ENCODE data around the gene NELFA.

The NELFA gene

DNA sequence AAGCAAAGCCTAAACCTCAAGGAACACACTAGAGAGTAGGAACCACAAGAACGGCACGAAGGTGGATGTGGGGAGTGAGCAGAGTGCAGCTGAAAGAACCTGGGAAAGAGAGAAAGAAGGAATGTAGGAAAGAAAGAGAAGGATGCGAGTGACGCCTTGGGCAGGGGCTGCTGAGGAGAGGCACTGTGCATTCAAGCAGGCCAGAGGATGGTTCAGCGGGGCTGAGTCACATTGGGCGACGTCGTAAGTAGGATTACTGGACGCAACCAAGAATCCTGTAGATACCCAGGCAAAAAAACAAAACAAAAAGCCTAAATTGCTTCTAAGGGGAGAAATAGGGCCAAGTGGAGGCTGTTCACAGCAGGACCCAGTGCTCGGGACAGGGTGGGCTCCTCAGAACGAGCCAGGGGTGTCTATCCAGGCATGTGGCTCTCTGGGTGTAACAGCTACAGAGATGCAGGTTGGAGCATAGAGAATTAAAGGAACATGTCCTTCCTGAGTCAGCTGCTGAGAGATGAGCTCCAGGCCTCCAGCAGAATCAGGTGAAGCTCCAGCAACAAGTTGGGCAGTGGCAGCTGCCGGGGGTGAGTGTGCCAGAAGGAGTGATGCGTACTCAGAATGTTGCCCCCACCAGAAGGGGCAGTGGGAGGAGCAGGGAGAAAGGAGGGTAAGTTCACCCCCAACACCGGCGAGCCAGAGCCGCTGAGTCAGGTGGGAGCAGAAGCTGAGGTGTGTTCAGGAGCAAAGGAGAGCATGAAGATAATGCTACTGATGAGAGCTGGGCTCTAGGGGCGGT, 38.6 kb downstream of the NELFA start:
- H3K4me3 ChIP-seq (ENCODE audit: low read depth, low read length): no peak overlapping the region
- POLR2A ChIA-PET: no interaction called here
- no peak for TF ChIP-seq CTCF (IDR thresholded peaks at IDR 0.05; ENCODE audit: insufficient read depth, low read length, missing control alignments)
- no peak for DNase-seq (ENCODE audit: low read depth, low spot score)
- CTCF ChIA-PET: no interaction called here

- no peak for DNase-seq (ENCODE audit: low read depth, low spot score)
- POLR2A ChIA-PET: no interaction called here
- CTCF ChIA-PET: interaction anchor here (0.6 kb wide), 1 partner anchor 39 kb away, joined by 3 read pairs; no protein-coding TSS in a partner anchor
- H3K4me3 ChIP-seq (ENCODE audit: low read depth, low read length): no peak overlapping the region
- no peak for TF ChIP-seq CTCF (IDR thresholded peaks at IDR 0.05; ENCODE audit: insufficient read depth, low read length, missing control alignments)
These were observed 40.0 kb downstream of the NELFA start for GRCh38 chr4:1968686-1969295.

DNA sequence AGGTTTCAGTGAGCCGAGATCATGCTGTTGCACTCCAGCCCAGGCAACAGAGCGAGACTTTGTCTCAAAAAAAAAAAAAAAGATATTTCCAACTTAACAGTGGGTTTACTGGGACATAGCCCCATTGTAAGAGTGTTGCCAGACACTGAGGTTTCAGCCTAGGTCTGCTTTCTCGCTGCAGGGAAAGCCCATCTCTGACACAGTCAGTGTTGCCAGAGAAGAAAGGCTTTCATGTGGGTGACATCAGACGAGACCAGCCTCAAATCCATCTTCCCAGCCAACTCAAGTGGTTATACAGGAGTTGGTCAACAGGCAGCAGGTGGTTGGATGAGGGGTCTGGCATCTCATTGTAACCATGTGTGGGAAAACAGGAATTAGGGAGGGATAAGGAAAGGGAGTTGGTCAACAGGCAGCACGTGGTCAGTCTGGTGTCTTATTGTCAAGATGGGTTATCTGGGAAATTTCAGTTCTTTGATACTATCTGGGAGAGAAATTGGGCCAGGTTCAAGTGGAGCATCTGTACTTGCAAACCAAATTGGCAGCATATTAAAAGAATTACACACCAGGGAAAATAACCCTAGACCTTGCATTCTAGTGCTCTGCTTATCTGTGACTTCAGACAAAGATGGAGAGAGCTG, 41.1 kb downstream of the NELFA start:
- DNase-seq (ENCODE audit: low read depth, low spot score): no peak
- no peak overlapping the region for H3K4me3 ChIP-seq (ENCODE audit: low read depth, low read length)
- ChIA-PET CTCF (no interaction called here), POLR2A (interaction anchor here (0.7 kb wide), 1 partner anchor 197 kb away, joined by 6 read pairs; no protein-coding TSS in a partner anchor)
- no peak for TF ChIP-seq CTCF (IDR thresholded peaks at IDR 0.05; ENCODE audit: insufficient read depth, low read length, missing control alignments)

GRCh38 chr4:1964971-1965370, 43.8 kb downstream of the NELFA start:
- POLR2A ChIA-PET: no interaction called here
- no peak for TF ChIP-seq CTCF (IDR thresholded peaks at IDR 0.05; ENCODE audit: insufficient read depth, low read length, missing control alignments)
- DNase-seq (ENCODE audit: low read depth, low spot score): no peak
- CTCF ChIA-PET: interaction anchor here (1.1 to 1.2 kb wide), 2 partner anchors 10 to 11 kb away, joined by 3 read pairs; no protein-coding TSS in a partner anchor
- no peak overlapping the region for H3K4me3 ChIP-seq (ENCODE audit: low read depth, low read length)

DNA sequence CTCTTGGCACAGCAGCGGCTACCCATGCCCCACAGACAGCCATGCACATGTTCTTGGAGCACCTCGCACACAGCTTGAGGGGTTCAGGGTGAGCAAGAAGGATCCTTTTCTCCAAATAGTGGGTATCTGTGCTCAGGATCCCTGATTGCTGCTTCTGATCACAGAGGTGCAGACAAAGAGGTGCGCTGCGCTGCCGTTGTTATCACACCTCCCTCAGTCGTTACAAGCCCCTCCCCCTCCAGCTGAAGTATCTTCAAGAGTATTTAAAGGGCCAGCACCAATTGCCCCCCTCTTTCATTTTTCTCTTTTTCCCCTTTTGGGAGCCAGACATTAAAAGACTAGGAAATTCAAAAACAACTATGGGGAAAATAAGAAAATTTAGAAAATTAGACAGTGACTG, 44.3 kb downstream of the NELFA start:
- no peak overlapping the region for H3K4me3 ChIP-seq (ENCODE audit: low read depth, low read length)
- ChIA-PET POLR2A (no interaction called here), CTCF (interaction anchor here (1.2 kb wide), 1 partner anchor 10 kb away, joined by 3 read pairs; no protein-coding TSS in a partner anchor)
- no peak for DNase-seq (ENCODE audit: low read depth, low spot score)
- TF ChIP-seq CTCF (IDR thresholded peaks at IDR 0.05; ENCODE audit: insufficient read depth, low read length, missing control alignments): no peak

- ChIA-PET POLR2A (no interaction called here), CTCF (no interaction called here)
- no peak for DNase-seq (ENCODE audit: low read depth, low spot score)
- TF ChIP-seq CTCF (IDR thresholded peaks at IDR 0.05; ENCODE audit: insufficient read depth, low read length, missing control alignments): no peak
- H3K4me3 ChIP-seq (ENCODE audit: low read depth, low read length): no peak overlapping the region
These were observed 45.8 kb downstream of the NELFA start for GRCh38 chr4:1962980-1963379.
